ENCODE results near the gene L1CAM.

Gene L1CAM

GRCh38 chrX:153900831-153901752 is 15.1 kb upstream of the L1CAM start:
- Histone ChIP-seq H3K9ac (no peak overlapping the region), H3K9me3 (ENCODE audit: control insufficient read depth, low read length) (no peaks in the 10 kb centered on the region), H3K4me3 (ENCODE audit: low read depth, low read length) (no peak overlapping the region), H3K36me3 (ENCODE audit: control insufficient read depth, insufficient read depth, low read length) (no peaks in the 10 kb centered on the region), H3K4me1 (no peaks in the 10 kb centered on the region), H3K79me2 (no peaks in the 10 kb centered on the region), H2AFZ (no peak overlapping the region), H3K27ac (no peak overlapping the region), H3K27me3 (ENCODE audit: control insufficient read depth, insufficient read depth, low read length) (no peaks in the 10 kb centered on the region), H3K4me2 (ENCODE audit: low read length) (no peak overlapping the region)
- TF ChIP-seq CTCF (IDR thresholded peaks at IDR 0.05): no peak

- H3K79me2 ChIP-seq: no peaks in the 10 kb centered on the region
- H2AFZ ChIP-seq: no peak overlapping the region
- no peak overlapping the region for H3K27ac ChIP-seq
- no peaks in the 10 kb centered on the region for H3K9me3 ChIP-seq (ENCODE audit: control insufficient read depth, low read length)
- H3K4me1 ChIP-seq: no peaks in the 10 kb centered on the region
- H3K4me3 ChIP-seq (ENCODE audit: low read depth, low read length): no peak overlapping the region
- H3K27me3 ChIP-seq (ENCODE audit: control insufficient read depth, insufficient read depth, low read length): no peaks in the 10 kb centered on the region
- H3K4me2 ChIP-seq (ENCODE audit: low read length): no peak overlapping the region
- no peak overlapping the region for H3K9ac ChIP-seq
- H3K36me3 ChIP-seq (ENCODE audit: control insufficient read depth, insufficient read depth, low read length): no peaks in the 10 kb centered on the region
- no peak for TF ChIP-seq CTCF (IDR thresholded peaks at IDR 0.05)
Measured at GRCh38 chrX:153897899-153898298, 11.9 kb upstream of the L1CAM start.

GRCh38 chrX:153889123-153889522 is 3.1 kb upstream of the L1CAM start:
- Histone ChIP-seq H3K9ac (no peak overlapping the region), H3K4me1 (no peaks in the 10 kb centered on the region), H2AFZ (no peak overlapping the region), H3K4me2 (ENCODE audit: low read length) (no peak overlapping the region), H3K36me3 (ENCODE audit: control insufficient read depth, insufficient read depth, low read length) (no peaks in the 10 kb centered on the region), H3K27me3 (ENCODE audit: control insufficient read depth, insufficient read depth, low read length) (peaks cover 3% of the 10 kb centered on the region), H3K27ac (no peak overlapping the region), H3K9me3 (ENCODE audit: control insufficient read depth, low read length) (no peaks in the 10 kb centered on the region), H3K79me2 (no peaks in the 10 kb centered on the region), H3K4me3 (ENCODE audit: low read depth, low read length) (no peak overlapping the region)
- no peak for TF ChIP-seq CTCF (IDR thresholded peaks at IDR 0.05)

- peaks cover 3% of the 10 kb centered on the region for H3K27me3 ChIP-seq (ENCODE audit: control insufficient read depth, insufficient read depth, low read length)
- no peak overlapping the region for H2AFZ ChIP-seq
- TF ChIP-seq CTCF (IDR thresholded peaks at IDR 0.05): no peak
- H3K9me3 ChIP-seq (ENCODE audit: control insufficient read depth, low read length): no peaks in the 10 kb centered on the region
- no peak overlapping the region for H3K4me3 ChIP-seq (ENCODE audit: low read depth, low read length)
- H3K9ac ChIP-seq: no peak overlapping the region
- no peaks in the 10 kb centered on the region for H3K79me2 ChIP-seq
- no peaks in the 10 kb centered on the region for H3K4me1 ChIP-seq
- no peak overlapping the region for H3K27ac ChIP-seq
- H3K36me3 ChIP-seq (ENCODE audit: control insufficient read depth, insufficient read depth, low read length): no peaks in the 10 kb centered on the region
- H3K4me2 ChIP-seq (ENCODE audit: low read length): no peak overlapping the region
Measured at GRCh38 chrX:153888344-153888743, 2.4 kb upstream of the L1CAM start.

GRCh38 chrX:153887385-153887784 is 1.4 kb upstream of the L1CAM start:
- H3K4me3 ChIP-seq (ENCODE audit: low read depth, low read length): no peak overlapping the region
- TF ChIP-seq CTCF (IDR thresholded peaks at IDR 0.05): no peak
- H2AFZ ChIP-seq: no peak overlapping the region
- no peaks in the 10 kb centered on the region for H3K9me3 ChIP-seq (ENCODE audit: control insufficient read depth, low read length)
- H3K4me2 ChIP-seq (ENCODE audit: low read length): no peak overlapping the region
- no peaks in the 10 kb centered on the region for H3K36me3 ChIP-seq (ENCODE audit: control insufficient read depth, insufficient read depth, low read length)
- no peaks in the 10 kb centered on the region for H3K4me1 ChIP-seq
- peaks cover 3% of the 10 kb centered on the region for H3K27me3 ChIP-seq (ENCODE audit: control insufficient read depth, insufficient read depth, low read length)
- no peak overlapping the region for H3K27ac ChIP-seq
- no peaks in the 10 kb centered on the region for H3K79me2 ChIP-seq
- H3K9ac ChIP-seq: no peak overlapping the region

Data from parathyroid adenoma (tissue), 2 donors.